ENCODE results near the gene ZMIZ1. TPM values are rescaled to one million over a fixed set of nuclear protein-coding genes. Genes with fewer than 3 reads are reported as not detected.
A peak's percentile ranks its signal among the peaks of the same experiment; 100 is the strongest.

Gene ZMIZ1
- total RNA-seq, 2 donors from 2014 or later, result 27.2 to 42.2 TPM

DNA sequence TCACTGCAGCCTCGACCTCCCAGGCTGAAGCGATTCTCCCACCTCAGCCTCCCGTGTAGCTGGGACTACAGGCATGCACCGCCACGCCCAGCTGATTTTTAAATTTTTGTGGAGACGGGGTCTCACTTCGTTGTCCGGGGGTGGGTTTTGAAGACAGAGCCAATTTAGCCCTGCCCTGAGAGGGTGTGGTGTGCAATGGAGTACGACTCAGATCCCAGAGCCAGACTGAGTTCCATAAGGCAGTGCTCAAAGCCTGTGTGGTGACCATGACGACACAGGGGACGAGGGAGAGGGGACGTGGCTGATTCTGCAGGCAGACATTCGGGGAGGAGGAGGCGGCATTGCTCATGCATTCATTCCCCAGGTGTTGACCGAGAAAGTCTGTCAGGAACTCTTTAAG lies 72.1 kb downstream of the ZMIZ1 start:
- Histone ChIP-seq H3K27me3 (no peaks in the 10 kb centered on the region), H3K27ac (no peak overlapping the region), H3K4me3 (no peak overlapping the region), H3K36me3 (replicated peaks in 1 of 2; ENCODE audit: insufficient read depth in 1 of 2, low read depth in 2 of 2) (peaks cover 0 to 10% of the 10 kb centered on the region in 2 donors), H3K9me3 (no peaks in the 10 kb centered on the region), H3K4me1 (peaks cover 42% of the 10 kb centered on the region)
- DNase-seq, result no peak
- 92 to 94% methylated on average over 15 of the region's 15 CpGs for WGBS, 2 donors
- intact Hi-C loops (cut with DNase I), result no loop called here
- TF ChIP-seq, protein P1, sequence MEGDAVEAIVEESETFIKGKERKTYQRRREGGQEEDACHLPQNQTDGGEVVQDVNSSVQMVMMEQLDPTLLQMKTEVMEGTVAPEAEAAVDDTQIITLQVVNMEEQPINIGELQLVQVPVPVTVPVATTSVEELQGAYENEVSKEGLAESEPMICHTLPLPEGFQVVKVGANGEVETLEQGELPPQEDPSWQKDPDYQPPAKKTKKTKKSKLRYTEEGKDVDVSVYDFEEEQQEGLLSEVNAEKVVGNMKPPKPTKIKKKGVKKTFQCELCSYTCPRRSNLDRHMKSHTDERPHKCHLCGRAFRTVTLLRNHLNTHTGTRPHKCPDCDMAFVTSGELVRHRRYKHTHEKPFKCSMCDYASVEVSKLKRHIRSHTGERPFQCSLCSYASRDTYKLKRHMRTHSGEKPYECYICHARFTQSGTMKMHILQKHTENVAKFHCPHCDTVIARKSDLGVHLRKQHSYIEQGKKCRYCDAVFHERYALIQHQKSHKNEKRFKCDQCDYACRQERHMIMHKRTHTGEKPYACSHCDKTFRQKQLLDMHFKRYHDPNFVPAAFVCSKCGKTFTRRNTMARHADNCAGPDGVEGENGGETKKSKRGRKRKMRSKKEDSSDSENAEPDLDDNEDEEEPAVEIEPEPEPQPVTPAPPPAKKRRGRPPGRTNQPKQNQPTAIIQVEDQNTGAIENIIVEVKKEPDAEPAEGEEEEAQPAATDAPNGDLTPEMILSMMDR (IDR thresholded peaks at IDR 0.05), result no peak
- TF ChIP-seq POLR2A (IDR thresholded peaks at IDR 0.05), result no peak
- no peak for ATAC-seq

DNA sequence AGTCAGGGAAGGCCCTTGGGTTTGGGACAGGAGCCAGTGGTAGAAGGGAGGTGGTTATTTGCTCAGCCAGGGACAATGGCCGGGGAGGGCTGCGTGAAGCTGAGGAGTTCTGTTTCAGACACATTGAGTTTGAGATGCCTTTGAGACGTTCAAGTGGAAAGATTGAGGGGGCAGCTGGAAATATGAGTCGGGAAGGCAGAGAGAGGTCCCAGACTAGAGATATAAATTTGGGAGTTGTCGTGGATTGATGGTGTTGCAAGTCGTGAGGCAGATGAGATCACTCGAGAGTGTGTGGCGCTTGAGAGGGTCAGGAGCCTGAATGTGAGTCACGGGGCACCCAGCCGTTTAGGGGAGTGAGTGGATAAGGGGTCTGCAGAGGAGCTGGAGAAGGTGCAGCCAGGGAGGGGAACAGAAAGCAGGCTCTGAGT lies 73.3 kb downstream of the ZMIZ1 start:
- no peak for DNase-seq
- Histone ChIP-seq H3K27me3 (no peaks in the 10 kb centered on the region), H3K9me3 (no peaks in the 10 kb centered on the region), H3K36me3 (replicated peaks in 1 of 2; ENCODE audit: insufficient read depth in 1 of 2, low read depth in 2 of 2) (peaks cover 0 to 10% of the 10 kb centered on the region in 2 donors), H3K4me1 (peaks cover 44% of the 10 kb centered on the region), H3K27ac (no peak overlapping the region), H3K4me3 (no peak overlapping the region)
- TF ChIP-seq, protein P1 (IDR thresholded peaks at IDR 0.05), result no peak
- TF ChIP-seq POLR2A (IDR thresholded peaks at IDR 0.05), result no peak
- intact Hi-C loops (cut with DNase I), result no loop called here
- 75 to 85% methylated on average over 10 of the region's 10 CpGs for WGBS, 2 donors
- ATAC-seq, result no peak

DNA sequence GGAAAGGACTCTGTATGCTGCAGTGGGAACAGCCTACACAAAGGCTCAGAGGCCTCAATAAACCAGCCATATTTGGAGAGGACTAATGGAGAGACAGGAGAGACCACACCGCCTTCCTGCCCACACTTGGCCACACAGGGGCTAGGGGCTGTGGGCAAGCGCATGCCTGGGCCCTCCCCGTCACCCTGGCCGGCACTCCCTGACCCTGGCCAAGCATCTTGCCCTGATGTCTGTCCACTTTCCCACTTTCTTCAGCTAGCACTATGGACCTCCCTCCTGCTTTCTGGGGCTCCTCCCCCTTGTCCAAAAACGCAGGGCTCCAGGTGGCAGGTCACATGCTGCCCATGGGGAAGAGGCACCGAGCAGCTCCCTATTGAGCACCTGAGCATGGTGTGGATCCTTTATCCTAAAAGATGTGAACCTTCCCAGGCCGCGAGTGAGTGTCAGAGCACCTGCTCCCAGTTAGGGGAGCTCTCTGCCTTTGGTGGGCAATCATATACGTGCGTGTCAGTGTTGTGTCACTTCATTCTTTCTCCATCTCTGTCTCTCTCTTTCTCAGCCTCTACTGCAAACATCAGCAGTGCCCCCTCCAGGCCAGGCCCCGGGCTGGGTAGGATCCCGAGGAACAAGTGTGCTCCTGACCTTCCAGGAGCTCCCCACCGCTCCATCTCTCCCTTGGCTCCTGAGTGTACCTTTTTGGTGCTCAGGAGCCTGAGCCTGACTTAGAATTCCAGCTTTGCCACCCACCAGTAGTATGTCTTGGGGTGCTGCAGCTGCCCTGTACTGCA lies 74.0 kb downstream of the ZMIZ1 start:
- no peak for DNase-seq
- H3K4me1 ChIP-seq, result peaks cover 44% of the 10 kb centered on the region
- H3K27me3 ChIP-seq, result no peaks in the 10 kb centered on the region
- WGBS, 2 donors, result 80 to 86% methylated on average over 13 of the region's 13 CpGs
- H3K4me3 ChIP-seq, result no peak overlapping the region
- TF ChIP-seq POLR2A (IDR thresholded peaks at IDR 0.05), result no peak
- TF ChIP-seq, protein P1 (IDR thresholded peaks at IDR 0.05), result no peak
- intact Hi-C loops (cut with DNase I), result no loop called here
- no peaks in the 10 kb centered on the region for H3K9me3 ChIP-seq
- H3K27ac ChIP-seq, result no peak overlapping the region
- no peak for ATAC-seq
- H3K36me3 ChIP-seq (replicated peaks in 1 of 2; ENCODE audit: insufficient read depth in 1 of 2, low read depth in 2 of 2), result peaks cover 0 to 10% of the 10 kb centered on the region in 2 donors

DNA sequence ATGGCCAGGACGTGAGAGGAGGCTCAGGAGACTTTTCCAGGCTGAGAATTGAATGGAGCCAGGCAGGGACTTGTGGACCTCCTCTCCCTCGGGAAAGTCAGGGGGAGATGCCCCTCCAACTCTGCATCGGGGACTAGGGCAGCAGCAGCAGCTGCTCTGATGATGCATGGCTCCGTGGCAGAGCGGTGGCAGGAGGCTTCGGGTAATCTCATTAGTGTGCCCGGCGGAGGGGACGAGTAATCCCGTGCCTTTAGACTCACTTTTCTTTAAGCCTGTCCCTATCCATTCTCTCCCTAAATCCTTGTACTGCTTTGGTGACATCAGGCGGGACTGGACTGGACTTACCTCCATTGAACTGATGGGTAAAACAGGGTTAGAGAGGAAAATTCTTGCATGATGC lies 75.1 kb downstream of the ZMIZ1 start:
- ATAC-seq (no peak), DNase-seq (no peak)
- WGBS, 2 donors, result 90 to 94% methylated on average over 11 of the region's 11 CpGs
- H3K9me3 ChIP-seq, result no peaks in the 10 kb centered on the region
- peaks cover 47% of the 10 kb centered on the region for H3K4me1 ChIP-seq
- H3K4me3 ChIP-seq, result no peak overlapping the region
- peak overlapping the region in 1 of 4 donors; percentile 30 for H3K27ac ChIP-seq
- H3K36me3 ChIP-seq (replicated peaks in 1 of 2; ENCODE audit: insufficient read depth in 1 of 2, low read depth in 2 of 2), result peaks cover 0 to 10% of the 10 kb centered on the region in 2 donors
- intact Hi-C loops (cut with DNase I), result no loop called here
- TF ChIP-seq, protein P1 (IDR thresholded peaks at IDR 0.05), result no peak
- no peak for TF ChIP-seq POLR2A (IDR thresholded peaks at IDR 0.05)
- H3K27me3 ChIP-seq, result no peaks in the 10 kb centered on the region

All from body of pancreas (tissue), 4 donors.